Endodermal cell (in vitro differentiated cells): ENCODE results near the gene CPHXL2. TPM values are rescaled to one million over a fixed set of nuclear protein-coding genes. Genes with fewer than 3 reads are reported as not detected.

Experiments used
- DNase-seq: peaks from one replicate; pipeline ENCODE4 v3.0.0-alpha.2; 2017
- H3K27ac ChIP-seq: 2 replicates; pipeline ENCODE4 v1.5.1; 2013; ENCODE audit warnings: mild to moderate bottlenecking, low read depth, low read length, moderate library complexity
- H3K27me3 ChIP-seq: 2 replicates; pipeline ENCODE4 v1.6.1; 2013; ENCODE audit warnings: mild to moderate bottlenecking, low read length, moderate library complexity; ENCODE audit not compliant: insufficient read depth, control insufficient read depth, poor library complexity, severe bottlenecking
- H3K36me3 ChIP-seq: 2 replicates; pipeline ENCODE4 v1.7.0; 2013; ENCODE audit warnings: mild to moderate bottlenecking, low read length, moderate library complexity; ENCODE audit not compliant: control insufficient read depth, insufficient read depth
- H3K4me1 ChIP-seq: one replicate; pipeline ENCODE4 v1.7.0; 2013; ENCODE audit warnings: low read length; ENCODE audit not compliant: control insufficient read depth, insufficient read depth
- H3K4me3 ChIP-seq: 2 replicates; pipeline ENCODE4 v1.5.1; 2013; ENCODE audit warnings: mild to moderate bottlenecking, low read length, moderate library complexity
- H3K9ac ChIP-seq: 2 replicates; pipeline ENCODE4 v1.6.1; 2013; ENCODE audit warnings: mild to moderate bottlenecking, low read length, moderate library complexity; ENCODE audit not compliant: poor library complexity, severe bottlenecking; ENCODE audit errors: extremely low read depth
- H3K9me3 ChIP-seq: 2 replicates; pipeline ENCODE4 v1.6.1; 2013; ENCODE audit warnings: mild to moderate bottlenecking, low read length, moderate library complexity; ENCODE audit not compliant: control insufficient read depth
- H3K27ac Mint-ChIP-seq: 2 replicates; pipeline ENCODE4 v1.8.0; 2020; ENCODE audit warnings: mixed read lengths
- H3K27me3 Mint-ChIP-seq: 2 replicates; pipeline ENCODE4 v1.8.0; 2021; ENCODE audit warnings: mild to moderate bottlenecking, mixed read lengths; ENCODE audit not compliant: insufficient read depth
- H3K36me3 Mint-ChIP-seq: 2 replicates; pipeline ENCODE4 v1.8.0; 2020; ENCODE audit warnings: low read depth, mixed read lengths
- H3K4me1 Mint-ChIP-seq: 2 replicates; pipeline ENCODE4 v1.8.0; 2020; ENCODE audit warnings: mixed read lengths
- H3K4me3 Mint-ChIP-seq: 2 replicates; pipeline ENCODE4 v1.8.0; 2020; ENCODE audit warnings: mild to moderate bottlenecking, moderate library complexity, mixed read lengths
- H3K9me3 Mint-ChIP-seq: 2 replicates; pipeline ENCODE4 v1.8.0; 2020; ENCODE audit warnings: mild to moderate bottlenecking, mixed read lengths
- WGBS, 2 experiments: methylation state at CpG; one replicate each; pipeline versions ENCODE4 v1.1.5 to v1.1.7; 2013; ENCODE audit warnings: missing lambda C conversion rate in 2 of 2, mixed read lengths in 1 of 2; ENCODE audit not compliant: insufficient coverage in 1 of 2, insufficient read length in 1 of 2; 5-methylcytosine and 5-hydroxymethylcytosine counted together
- total RNA-seq, 2 donors: library from RNA; stranded (reverse); fragmentation: NEBNext Ultra II Directional in 1 of 2; extraction: Animal tissue kit (Norgen Biotek cat#: 25700) in 1 of 2; gene quantifications; 2 replicates in 1 of 2; 3 replicates in 1 of 2; pipeline ENCODE4 v1.2.1, GENCODE V29; 2021
- TF ChIP-seq, protein P1 (sequence below): fragments of 200-600 bp; sonication (generic); conservative IDR thresholded peaks from 2 replicates; pipeline ENCODE4 v1.5.0; 2021; ENCODE audit warnings: antibody characterized with exemption, mild to moderate bottlenecking

The CPHXL2 gene
- total RNA-seq, 2 donors from 2014 or later = not detected

DNA sequence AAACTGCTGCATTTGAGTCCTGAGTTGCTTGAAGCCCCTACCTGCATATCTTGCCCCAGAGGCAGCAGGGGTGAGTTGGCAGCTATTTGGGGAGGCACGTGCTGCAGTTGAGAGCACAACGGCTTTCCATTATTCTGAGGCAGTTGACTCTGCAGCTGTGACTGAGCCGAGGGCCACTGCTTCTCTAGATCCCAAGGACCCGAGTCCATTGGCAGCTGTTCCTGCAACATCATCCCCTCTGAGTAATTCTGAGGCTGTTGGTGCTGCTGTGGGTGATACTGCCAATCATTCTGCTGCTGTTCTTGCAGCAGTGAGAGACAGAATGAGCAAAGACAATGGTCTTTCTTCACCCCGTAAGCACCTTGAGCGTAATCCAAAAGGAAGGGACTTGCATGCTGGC lies 16.5 kb downstream of the CPHXL2 start:
- Mint-ChIP-seq H3K4me1 (no peaks in the 10 kb centered on the region), H3K36me3 (peaks cover 32% of the 10 kb centered on the region), H3K4me3 (no peak overlapping the region), H3K27ac (no peak overlapping the region), H3K9me3 (no peaks in the 10 kb centered on the region), H3K27me3 (no peaks in the 10 kb centered on the region)
- Histone ChIP-seq H3K4me1 (no peaks in the 10 kb centered on the region), H3K27me3 (no peaks in the 10 kb centered on the region), H3K27ac (no peak overlapping the region), H3K36me3 (peaks cover 44% of the 10 kb centered on the region), H3K9ac (no peak overlapping the region), H3K9me3 (no peaks in the 10 kb centered on the region), H3K4me3 (no peak overlapping the region)
- DNase-seq = no peak
- 92 to 95% methylated on average over 4 to 6 of the region's 6 CpGs for WGBS, 2 experiments
- TF ChIP-seq, protein P1, sequence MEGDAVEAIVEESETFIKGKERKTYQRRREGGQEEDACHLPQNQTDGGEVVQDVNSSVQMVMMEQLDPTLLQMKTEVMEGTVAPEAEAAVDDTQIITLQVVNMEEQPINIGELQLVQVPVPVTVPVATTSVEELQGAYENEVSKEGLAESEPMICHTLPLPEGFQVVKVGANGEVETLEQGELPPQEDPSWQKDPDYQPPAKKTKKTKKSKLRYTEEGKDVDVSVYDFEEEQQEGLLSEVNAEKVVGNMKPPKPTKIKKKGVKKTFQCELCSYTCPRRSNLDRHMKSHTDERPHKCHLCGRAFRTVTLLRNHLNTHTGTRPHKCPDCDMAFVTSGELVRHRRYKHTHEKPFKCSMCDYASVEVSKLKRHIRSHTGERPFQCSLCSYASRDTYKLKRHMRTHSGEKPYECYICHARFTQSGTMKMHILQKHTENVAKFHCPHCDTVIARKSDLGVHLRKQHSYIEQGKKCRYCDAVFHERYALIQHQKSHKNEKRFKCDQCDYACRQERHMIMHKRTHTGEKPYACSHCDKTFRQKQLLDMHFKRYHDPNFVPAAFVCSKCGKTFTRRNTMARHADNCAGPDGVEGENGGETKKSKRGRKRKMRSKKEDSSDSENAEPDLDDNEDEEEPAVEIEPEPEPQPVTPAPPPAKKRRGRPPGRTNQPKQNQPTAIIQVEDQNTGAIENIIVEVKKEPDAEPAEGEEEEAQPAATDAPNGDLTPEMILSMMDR = no peak

DNA sequence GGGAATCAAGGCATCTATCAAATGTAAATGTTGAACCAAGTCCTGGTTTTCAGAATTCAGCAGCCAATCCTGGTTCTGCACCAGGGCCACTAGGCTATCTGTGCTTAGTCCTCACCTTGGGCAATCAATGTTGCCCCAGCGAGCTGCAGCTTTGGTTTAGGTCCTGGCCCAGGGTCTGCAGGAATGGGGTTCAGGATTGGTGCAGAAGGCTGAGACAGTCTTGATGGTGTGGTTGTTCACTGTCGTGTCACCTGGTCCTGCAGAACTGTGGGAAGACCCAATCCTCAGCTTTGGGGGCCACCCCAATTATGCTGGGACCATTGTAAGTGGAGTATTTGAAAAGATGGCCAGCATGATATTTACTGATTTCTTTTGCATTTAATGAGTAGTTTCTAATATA lies 18.6 kb downstream of the CPHXL2 start:
- no peaks in the 10 kb centered on the region for H3K27me3 ChIP-seq
- no peaks in the 10 kb centered on the region for H3K27me3 Mint-ChIP-seq
- no peaks in the 10 kb centered on the region for H3K9me3 Mint-ChIP-seq
- H3K4me1 ChIP-seq = no peaks in the 10 kb centered on the region
- peaks cover 61% of the 10 kb centered on the region for H3K36me3 ChIP-seq
- no peak overlapping the region for H3K9ac ChIP-seq
- H3K4me3 Mint-ChIP-seq = no peak overlapping the region
- no peak overlapping the region for H3K27ac ChIP-seq
- H3K4me3 ChIP-seq = no peak overlapping the region
- TF ChIP-seq, protein P1 = no peak
- 96 to 100% methylated on average over 1 to 2 of the region's 2 CpGs for WGBS, 2 experiments
- no peaks in the 10 kb centered on the region for H3K9me3 ChIP-seq
- H3K27ac Mint-ChIP-seq = no peak overlapping the region
- no peaks in the 10 kb centered on the region for H3K4me1 Mint-ChIP-seq
- H3K36me3 Mint-ChIP-seq = peaks cover 48% of the 10 kb centered on the region
- DNase-seq = no peak

DNA sequence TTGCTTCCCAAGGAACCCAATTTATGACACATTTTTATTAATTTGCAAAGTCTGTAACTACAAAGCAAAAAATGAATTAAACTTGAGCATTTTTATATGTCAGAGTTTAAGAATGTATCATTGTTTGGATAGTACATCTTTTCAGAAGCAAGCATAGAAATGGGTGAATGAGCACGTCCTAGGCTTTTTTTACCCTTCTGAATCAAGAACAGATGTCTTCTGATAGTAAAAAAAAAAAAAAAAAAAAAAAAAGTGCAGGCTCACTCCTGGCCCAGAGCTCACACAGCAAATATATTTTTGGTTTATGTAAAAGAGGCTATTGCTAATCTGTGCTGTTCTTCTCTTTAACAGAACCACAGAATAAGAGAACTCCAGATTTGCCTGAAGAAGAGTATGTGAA lies 22.9 kb downstream of the CPHXL2 start:
- H3K27ac Mint-ChIP-seq = no peak overlapping the region
- no peaks in the 10 kb centered on the region for H3K27me3 Mint-ChIP-seq
- 93% methylated on average over 1 of the region's 1 CpG; no CpG with 5 or more reads in 1 of the 2 experiments for WGBS, 2 experiments

More for the DNA sequence above, 22.9 kb downstream of the CPHXL2 start:
- Mint-ChIP-seq H3K4me3 (no peak overlapping the region), H3K36me3 (peaks cover 46% of the 10 kb centered on the region), H3K9me3 (no peaks in the 10 kb centered on the region), H3K4me1 (peaks cover 7% of the 10 kb centered on the region)
- Histone ChIP-seq H3K9me3 (no peaks in the 10 kb centered on the region), H3K36me3 (peaks cover 68% of the 10 kb centered on the region), H3K27ac (no peak overlapping the region), H3K4me1 (no peaks in the 10 kb centered on the region), H3K9ac (no peak overlapping the region), H3K4me3 (no peak overlapping the region), H3K27me3 (no peaks in the 10 kb centered on the region)
- TF ChIP-seq, protein P1 = no peak
- no peak for DNase-seq
